Natural killer cell (primary cell): Measurements from ENCODE around the gene OR51B2. TPM values are rescaled to one million over a fixed set of nuclear protein-coding genes. Genes with fewer than 3 reads are reported as not detected.
"Not testable (repeated sequence)": the region's sequence is repeated elsewhere in the genome, so short reads cannot be mapped to it uniquely, and the experiment has no call there.

ENCODE experiments used
- ATAC-seq, 3 donors: fragments of 150-1000 bp in 2 of 3; fragments of 200-7000 bp in 1 of 3; cut with Tn5 transposase; 1 replicate in 1 of 3; 2 replicates in 2 of 3; pipeline ENCODE4 v1.10.0; 2021; ENCODE audit warnings: mild to moderate bottlenecking in 2 of 3, moderate library complexity in 2 of 3
- DNase-seq, 2 donors: peaks; one replicate each; pipeline versions ENCODE4 v3.0.0 to v3.0.0-alpha.2; 2013 to 2021; ENCODE audit warnings: mixed read lengths in 1 of 2
- H3K27ac ChIP-seq: one replicate; pipeline ENCODE4 v1.5.1; 2013; ENCODE audit warnings: mild to moderate bottlenecking, low read length
- H3K27me3 ChIP-seq: one replicate; pipeline ENCODE4 v1.6.1; 2013; ENCODE audit warnings: low read length; ENCODE audit not compliant: control insufficient read depth, insufficient read depth
- H3K36me3 ChIP-seq: one replicate; pipeline ENCODE4 v1.6.1; 2013; ENCODE audit warnings: low read length; ENCODE audit not compliant: control insufficient read depth, insufficient read depth
- H3K4me1 ChIP-seq: one replicate; pipeline ENCODE4 v1.6.1; 2013; ENCODE audit warnings: low read length; ENCODE audit not compliant: control insufficient read depth, insufficient read depth
- H3K4me3 ChIP-seq: one replicate; pipeline ENCODE4 v1.5.1; 2013; ENCODE audit warnings: low read length
- H3K9me3 ChIP-seq: one replicate; pipeline ENCODE4 v1.6.1; 2013; ENCODE audit warnings: low read length; ENCODE audit not compliant: control insufficient read depth, insufficient read depth
- H3K27ac Mint-ChIP-seq, 2 donors: one replicate each; pipeline ENCODE4 v1.8.0; 2022; ENCODE audit warnings: mild to moderate bottlenecking in 2 of 2, mixed read lengths in 2 of 2, moderate library complexity in 1 of 2
- H3K27me3 Mint-ChIP-seq, 2 donors: one replicate each; pipeline ENCODE4 v1.8.0; 2022; ENCODE audit warnings: low read depth in 2 of 2, mixed read lengths in 2 of 2
- H3K36me3 Mint-ChIP-seq: one replicate; pipeline ENCODE4 v1.8.0; 2022; ENCODE audit warnings: mixed read lengths
- H3K4me1 Mint-ChIP-seq, 2 donors: one replicate each; pipeline ENCODE4 v1.8.0; 2022; ENCODE audit warnings: mixed read lengths in 2 of 2
- H3K4me3 Mint-ChIP-seq: one replicate; pipeline ENCODE4 v1.8.0; 2022; ENCODE audit warnings: mild to moderate bottlenecking, moderate library complexity, mixed read lengths
- H3K9me3 Mint-ChIP-seq, 2 donors: one replicate each; pipeline ENCODE4 v1.8.0; 2022; ENCODE audit warnings: mixed read lengths in 2 of 2
- CTCF ChIP-seq: fragments of 200-600 bp; IDR thresholded peaks from one replicate; pipeline ENCODE4 v1.8.0; 2022; ENCODE audit warnings: antibody characterized with exemption
- WGBS: methylation state at CpG from one replicate; pipeline ENCODE4 v1.1.7; 2013; ENCODE audit warnings: missing lambda C conversion rate; ENCODE audit not compliant: insufficient coverage; 5-methylcytosine and 5-hydroxymethylcytosine counted together
- intact Hi-C: fragments of 100-400 bp; cut with micrococcal nuclease; formaldehyde crosslinking; loops from one replicate; pipeline ENCODE4 v1.14.2; 2022
- total RNA-seq, 4 donors: library from RNA; stranded (reverse); fragments of 120-200 nt in 1 of 4; gene quantifications; one replicate each; pipeline versions ENCODE4 v1.2.3 to v1.2.4, GENCODE V29; 2013 to 2022

Gene OR51B2
- total RNA-seq, 3 donors from 2014 or later (not counting 1 experiment from before 2014, with no cell fraction given) = not detected

- H3K4me3 ChIP-seq = no peak overlapping the region
- no peaks in the 10 kb centered on the region for H3K9me3 ChIP-seq
- Mint-ChIP-seq H3K27ac (no peak overlapping the region), H3K9me3 (no peaks in the 10 kb centered on the region), H3K27me3 (no peaks in the 10 kb centered on the region), H3K4me3 (no peak overlapping the region), H3K36me3 (no peaks in the 10 kb centered on the region), H3K4me1 (no peaks in the 10 kb centered on the region)
- 60% methylated on average over 1 of the region's 1 CpG for WGBS
- no peaks in the 10 kb centered on the region for H3K36me3 ChIP-seq
- H3K27ac ChIP-seq = no peak overlapping the region
- no peak for DNase-seq
- H3K4me1 ChIP-seq = no peaks in the 10 kb centered on the region
- no peaks in the 10 kb centered on the region for H3K27me3 ChIP-seq
- TF ChIP-seq CTCF = no peak
- no peak for ATAC-seq
- intact Hi-C loops = no loop called here
Observed at GRCh38 chr11:5363679-5364078, 39.6 kb upstream of the OR51B2 start.

- no peaks in the 10 kb centered on the region for H3K4me1 Mint-ChIP-seq
- Histone ChIP-seq H3K27me3 (no peaks in the 10 kb centered on the region), H3K4me3 (no peak overlapping the region), H3K9me3 (no peaks in the 10 kb centered on the region), H3K27ac (no peak overlapping the region), H3K4me1 (no peaks in the 10 kb centered on the region), H3K36me3 (no peaks in the 10 kb centered on the region)
- TF ChIP-seq CTCF = no peak
- intact Hi-C loops = no loop called here
- 91% methylated on average over 3 of the region's 3 CpGs for WGBS
- H3K9me3 Mint-ChIP-seq = peaks cover 0 to 4% of the 10 kb centered on the region in 2 donors
- H3K27ac Mint-ChIP-seq = no peak overlapping the region
- H3K36me3 Mint-ChIP-seq = no peaks in the 10 kb centered on the region
- H3K4me3 Mint-ChIP-seq = no peak overlapping the region
- ATAC-seq = no peak
- no peaks in the 10 kb centered on the region for H3K27me3 Mint-ChIP-seq
- no peak for DNase-seq
Observed at GRCh38 chr11:5362017-5362625, 38.0 kb upstream of the OR51B2 start.

- intact Hi-C loops, H3K36me3 Mint-ChIP-seq, H3K9me3 ChIP-seq, H3K9me3 Mint-ChIP-seq, H3K4me3 ChIP-seq, H3K4me3 Mint-ChIP-seq, H3K27me3 ChIP-seq, H3K36me3 ChIP-seq, H3K4me1 Mint-ChIP-seq, DNase-seq, H3K27me3 Mint-ChIP-seq, H3K27ac Mint-ChIP-seq, H3K4me1 ChIP-seq, H3K27ac ChIP-seq, ATAC-seq: not testable (repeated sequence)
- 83% methylated on average over 5 of the region's 5 CpGs for WGBS
Observed at GRCh38 chr11:5356031-5356430, 31.9 kb upstream of the OR51B2 start.

GRCh38 chr11:5351208-5351607 is 27.1 kb upstream of the OR51B2 start, which contains the start of gene OR51B6:
TSS of gene OR51B6 (plus strand) at chr11:5351508. CDS start at chr11:5351508, 0 bp downstream.
- H3K9me3 ChIP-seq = no peaks in the 10 kb centered on the region
- no peak within 1 kb of the TSS for H3K4me3 ChIP-seq
- intact Hi-C loops = no loop called here
- no peak for DNase-seq
- ATAC-seq = no peak
- Mint-ChIP-seq H3K27ac (no peak within 1 kb of the TSS), H3K36me3 (no peaks in the 10 kb centered on the region), H3K4me1 (no peaks in the 10 kb centered on the region), H3K27me3 (peaks cover 0 to 5% of the 10 kb centered on the region in 2 donors), H3K9me3 (peaks cover 3 to 4% of the 10 kb centered on the region in 2 donors), H3K4me3 (no peak within 1 kb of the TSS)
- H3K36me3 ChIP-seq = no peaks in the 10 kb centered on the region
- no peak within 1 kb of the TSS for H3K27ac ChIP-seq
- no peaks in the 10 kb centered on the region for H3K4me1 ChIP-seq
- no peaks in the 10 kb centered on the region for H3K27me3 ChIP-seq
- WGBS = 80% methylated on average over 1 of the region's 1 CpG
- no peak for TF ChIP-seq CTCF
